Umbilical cord (tissue), 2 donors: ENCODE data around the gene MPV17L2. TPM values are rescaled to one million over a fixed set of nuclear protein-coding genes. Genes with fewer than 3 reads are reported as not detected.

Experiments
- DNase-seq: peaks from one replicate; pipeline ENCODE4 v3.0.0-alpha.2; 2015; ENCODE audit warnings: low spot score
- total RNA-seq: library from RNA; depleted of rRNA; stranded (reverse); fragments of >200 nt; gene quantifications from one replicate; pipeline ENCODE4 v1.2.3, GENCODE V29; 2014; ENCODE audit warnings: low replicate concordance; ENCODE audit not compliant: insufficient read depth

Gene MPV17L2
- total RNA-seq, 1 donor from 2014 or later: 9.4 TPM

DNA sequence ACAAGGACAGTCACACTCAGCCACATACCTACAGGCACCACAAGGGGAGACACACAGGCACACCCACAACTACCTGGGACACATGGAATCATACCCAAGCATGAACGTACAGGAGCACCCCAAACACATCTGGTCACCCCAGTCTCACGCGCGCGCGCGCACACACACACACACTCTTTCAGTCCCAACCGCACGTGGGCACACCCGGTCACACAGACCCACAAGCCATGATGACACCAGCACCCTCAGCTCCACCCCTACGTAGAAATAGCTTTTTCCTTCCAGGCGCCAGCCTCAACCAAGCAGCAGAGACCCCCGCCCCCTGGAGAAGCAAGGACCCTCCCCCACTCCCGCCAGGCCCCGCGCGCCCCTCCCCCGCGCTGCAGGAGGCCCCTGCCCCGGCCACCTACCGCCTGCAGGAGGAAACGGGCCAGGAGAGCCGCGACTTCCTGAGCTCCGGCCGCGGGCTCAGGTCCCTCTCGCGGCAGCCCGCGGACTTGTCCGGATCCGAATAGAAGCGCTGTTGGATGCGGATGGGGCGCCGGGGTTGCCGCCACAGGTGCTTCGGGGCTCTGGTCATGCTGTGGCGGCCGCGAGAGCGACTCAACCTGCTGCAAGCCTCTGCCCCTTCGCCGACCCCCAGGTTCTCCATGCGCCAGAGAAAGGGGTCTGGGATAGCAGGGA, 39.7 kb downstream of the MPV17L2 start:
- no peak for DNase-seq

DNA sequence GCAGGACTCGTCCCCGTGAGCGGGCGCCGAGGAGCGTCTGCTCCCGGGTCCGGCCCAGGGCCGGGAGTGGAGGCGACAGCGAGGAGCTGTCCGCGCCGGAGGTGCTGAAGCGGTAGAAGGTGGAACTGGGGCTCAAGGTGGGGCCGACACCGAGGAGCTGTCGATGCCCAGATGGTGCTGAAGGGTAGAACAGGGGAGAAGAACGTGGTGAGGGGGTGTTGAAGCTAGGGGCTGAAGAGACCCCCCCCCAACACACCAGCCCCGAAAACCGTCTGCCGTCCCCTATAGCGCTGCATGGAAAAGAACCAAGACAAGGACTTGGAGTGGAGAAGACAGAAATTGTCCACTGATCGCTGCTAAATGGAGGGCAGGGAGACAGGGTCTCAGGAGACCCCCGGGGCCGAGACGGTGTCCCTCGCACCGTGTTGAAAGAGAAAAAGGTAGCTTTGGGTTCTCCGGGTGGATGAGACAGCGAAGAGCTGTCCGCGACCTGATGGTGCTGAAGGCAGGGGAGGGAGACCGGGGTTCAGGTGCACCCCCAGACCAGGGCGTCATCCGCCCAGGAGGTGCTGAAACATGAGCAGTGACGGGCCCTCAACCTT, 40.3 kb downstream of the MPV17L2 start:
- peak; percentile 42 for DNase-seq

DNA sequence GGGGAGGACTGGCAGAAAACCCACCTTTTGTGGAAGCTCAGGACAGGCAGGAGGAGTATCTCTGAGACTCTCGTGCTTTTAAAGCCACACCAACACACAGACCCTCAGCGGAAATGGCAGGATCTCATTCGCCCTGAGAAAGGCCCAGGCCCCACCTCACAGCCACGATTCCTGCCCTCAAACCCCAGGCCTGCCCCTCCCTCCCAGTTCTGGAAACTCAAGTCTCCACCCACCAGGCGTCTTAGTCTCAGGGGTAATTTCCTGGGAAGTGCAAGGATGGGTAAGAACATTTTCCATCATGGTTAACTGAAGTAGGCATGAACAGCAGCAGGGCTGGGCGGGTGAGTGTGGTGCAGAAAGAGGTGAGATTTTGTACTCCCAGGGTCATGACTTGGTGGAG, 41.2 kb downstream of the MPV17L2 start:
- no peak for DNase-seq

DNA sequence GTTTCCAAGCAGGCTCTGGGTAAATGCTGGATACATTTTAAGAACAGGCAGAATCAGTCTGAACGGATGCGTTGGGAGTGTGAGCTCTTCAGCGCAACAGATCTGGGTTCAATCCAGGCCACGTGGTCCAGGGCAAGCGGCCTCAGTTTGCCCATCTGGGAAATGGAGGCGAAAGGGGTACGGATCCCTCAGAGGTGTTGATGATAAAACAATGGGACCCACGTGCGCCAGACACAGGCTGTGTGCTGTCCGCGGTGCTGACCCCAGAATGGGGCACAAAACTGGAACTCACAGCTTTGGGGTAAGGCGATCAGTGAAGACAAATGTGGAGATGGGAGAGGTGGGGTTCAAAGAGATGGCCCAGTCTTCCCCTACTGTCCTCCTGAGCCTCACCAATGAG, 46.3 kb downstream of the MPV17L2 start:
- no peak for DNase-seq

DNA sequence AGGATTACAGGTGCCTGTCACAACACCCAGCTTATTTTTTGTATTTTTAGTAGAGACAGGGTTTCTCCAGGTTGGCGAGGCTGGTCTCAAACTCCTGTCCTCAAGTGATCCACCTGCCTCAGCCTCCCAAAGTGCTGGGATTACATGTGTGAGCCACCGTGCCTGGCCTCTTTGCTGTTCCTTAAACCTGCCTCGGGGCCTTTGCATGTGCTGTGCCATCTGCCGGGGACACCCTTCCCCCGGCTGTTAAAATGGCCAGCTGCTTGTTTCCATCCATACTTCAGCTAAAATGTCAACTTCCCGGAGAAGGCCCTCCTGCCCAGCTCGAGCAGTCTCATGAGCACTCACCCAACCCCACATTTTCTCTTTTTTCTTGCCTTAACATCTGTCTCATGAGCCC, 52.3 kb downstream of the MPV17L2 start:
- no peak for DNase-seq

Other genes starting within 250 kb of the MPV17L2 start
- 0.48 TPM for gene KCNN1, start 226.1 kb upstream of the MPV17L2 start, total RNA-seq
- 6.3 TPM for gene ARRDC2, start 185.0 kb upstream of the MPV17L2 start, total RNA-seq
- gene IL12RB1, start 106.3 kb upstream of the MPV17L2 start, total RNA-seq: 0.72 TPM
- gene MAST3, start 95.4 kb upstream of the MPV17L2 start, total RNA-seq: 2.2 TPM
- gene PIK3R2, start 40.1 kb upstream of the MPV17L2 start, total RNA-seq: 16.1 TPM
- 4.3 TPM for gene IFI30, start 19.4 kb upstream of the MPV17L2 start, total RNA-seq
- not detected for gene RAB3A, start 10.8 kb downstream of the MPV17L2 start, total RNA-seq
- gene PDE4C, start 33.2 kb downstream of the MPV17L2 start, total RNA-seq: 9.9 TPM
- 2.4 TPM for gene IQCN, start 81.2 kb downstream of the MPV17L2 start, total RNA-seq
- 272 TPM for gene JUND, start 88.4 kb downstream of the MPV17L2 start, total RNA-seq
- gene LSM4, start 129.9 kb downstream of the MPV17L2 start, total RNA-seq: 37.6 TPM
- 11.8 TPM for gene PGPEP1, start 147.4 kb downstream of the MPV17L2 start, total RNA-seq
- gene GDF15, start 192.9 kb downstream of the MPV17L2 start, total RNA-seq: not detected
- gene LRRC25, start 204.4 kb downstream of the MPV17L2 start, total RNA-seq: 2.9 TPM
- gene SSBP4, start 226.2 kb downstream of the MPV17L2 start, total RNA-seq: 24.8 TPM
- 20.5 TPM for gene ISYNA1, start 244.9 kb downstream of the MPV17L2 start, total RNA-seq